Transverse colon (tissue), 4 donors: ENCODE results near the gene ABAT. TPM values are rescaled to one million over a fixed set of nuclear protein-coding genes. Genes with fewer than 3 reads are reported as not detected.
"Not testable (repeated sequence)": the region's sequence is repeated elsewhere in the genome, so short reads cannot be mapped to it uniquely, and the experiment has no call there.

ENCODE experiments used
- DNase-seq: peaks from one replicate; pipeline ENCODE4 v3.0.0-alpha.2; 2019
- H3K27ac ChIP-seq, 4 donors: fragments of 200-600 bp; sonication (generic); 2 replicates each; pipeline ENCODE4 v1.5.1; 2016 to 2018; ENCODE audit warnings: inconsistent platforms in 4 of 4
- H3K27me3 ChIP-seq: fragments of 200-600 bp; sonication (generic); 2 replicates; pipeline ENCODE4 v1.5.1; 2017; ENCODE audit warnings: inconsistent platforms
- H3K36me3 ChIP-seq, 4 donors: fragments of 200-600 bp; sonication (generic); 2 replicates each; pipeline ENCODE4 v1.5.1; 2017 to 2019; ENCODE audit warnings: inconsistent platforms in 4 of 4
- H3K4me1 ChIP-seq, 4 donors: fragments of 200-600 bp; sonication (generic); 2 replicates each; pipeline ENCODE4 v1.5.1; 2017 to 2020; ENCODE audit warnings: inconsistent platforms in 4 of 4
- H3K4me3 ChIP-seq, 4 donors: fragments of 200-600 bp; sonication (generic); 1 replicate in 1 of 4; 2 replicates in 3 of 4; pipeline versions ENCODE4 v1.5.1 to v1.6.1; 2017 to 2019; ENCODE audit warnings: inconsistent platforms in 4 of 4
- H3K9me3 ChIP-seq, 2 donors: fragments of 200-600 bp; sonication (generic); 2 replicates each; pipeline ENCODE4 v1.5.1; 2017 to 2019; ENCODE audit warnings: inconsistent platforms in 2 of 2
- EP300 ChIP-seq: sonication (generic); formaldehyde crosslinking; IDR thresholded peaks from one replicate; pipeline ENCODE4 v1.6.1; 2017; ENCODE audit warnings: antibody characterized with exemption, low read depth
- POLR2A ChIP-seq: fragments of 450-650 bp; IDR thresholded peaks from one replicate; pipeline ENCODE4 v1.6.1; 2016; ENCODE audit warnings: antibody characterized with exemption, mild to moderate bottlenecking, moderate library complexity
- POLR2AphosphoS5 ChIP-seq, 3 donors: sonication (generic); formaldehyde crosslinking; IDR thresholded peaks; one replicate each; pipeline ENCODE4 v1.6.1; 2016; ENCODE audit warnings: antibody characterized with exemption in 3 of 3
- WGBS, 2 donors: methylation state at CpG; one replicate each; pipeline ENCODE4 v1.1.5; 2018; ENCODE audit warnings: low coverage in 1 of 2; 5-methylcytosine and 5-hydroxymethylcytosine counted together
- in situ Hi-C, 4 donors: fragments of 200-750 bp; cut with MboI; loops; one replicate each; pipeline versions ENCODE4 v1.15.0 to v1.15.1; 2017; ENCODE audit warnings: low sequenced_read_pairs in 3 of 4, low pct_ligation_motif_present in 1 of 4, low pct_unique_long_range_greater_than_20kb in 1 of 4
- intact Hi-C: fragments of 100-400 bp; cut with DNase I; formaldehyde crosslinking; loops from one replicate; pipeline ENCODE4 v1.15.1; 2023; ENCODE audit warnings: low total_unique reads
- total RNA-seq, 4 donors: library from RNA; depleted of rRNA; stranded (reverse); fragments of >200 nt; gene quantifications; one replicate each; pipeline ENCODE4 v1.1.0, GENCODE V29; 2016
- TF ChIP-seq, protein P1 (sequence below), 5 experiments: fragments of 200-600 bp in 3 of 5; fragments of 450-650 bp in 2 of 5; sonication (generic) in 3 of 5; IDR thresholded peaks; 1 replicate in 2 of 5; 2 replicates in 3 of 5; pipeline ENCODE4 v1.5.1; 2016 to 2017; ENCODE audit warnings: antibody characterized with exemption in 5 of 5, inconsistent platforms in 3 of 5, mild to moderate bottlenecking in 2 of 5, moderate library complexity in 1 of 5

Gene ABAT
- total RNA-seq, 4 donors from 2014 or later: 15.7 to 35.2 (median 21.7) TPM

DNA sequence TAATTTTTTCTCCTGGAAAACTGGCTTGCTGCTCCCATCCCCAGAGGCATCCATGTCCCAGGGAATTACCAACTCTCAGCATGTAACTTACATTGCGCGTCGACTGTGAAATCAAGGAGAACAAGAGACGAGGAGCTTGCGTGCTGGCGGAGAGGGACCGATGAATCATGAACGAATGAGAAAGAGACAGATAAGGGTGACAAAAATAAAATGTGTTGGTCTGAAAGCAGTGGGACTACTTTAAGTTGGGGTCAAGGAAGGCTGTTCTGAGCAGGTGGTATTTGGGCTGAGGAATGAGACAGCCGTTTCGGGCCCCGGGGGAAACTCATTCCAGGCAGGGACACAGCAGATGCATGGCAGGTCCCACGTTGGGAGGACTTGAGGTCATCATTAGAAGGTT, 22.5 kb downstream of the ABAT start:
- TF ChIP-seq, protein P1, sequence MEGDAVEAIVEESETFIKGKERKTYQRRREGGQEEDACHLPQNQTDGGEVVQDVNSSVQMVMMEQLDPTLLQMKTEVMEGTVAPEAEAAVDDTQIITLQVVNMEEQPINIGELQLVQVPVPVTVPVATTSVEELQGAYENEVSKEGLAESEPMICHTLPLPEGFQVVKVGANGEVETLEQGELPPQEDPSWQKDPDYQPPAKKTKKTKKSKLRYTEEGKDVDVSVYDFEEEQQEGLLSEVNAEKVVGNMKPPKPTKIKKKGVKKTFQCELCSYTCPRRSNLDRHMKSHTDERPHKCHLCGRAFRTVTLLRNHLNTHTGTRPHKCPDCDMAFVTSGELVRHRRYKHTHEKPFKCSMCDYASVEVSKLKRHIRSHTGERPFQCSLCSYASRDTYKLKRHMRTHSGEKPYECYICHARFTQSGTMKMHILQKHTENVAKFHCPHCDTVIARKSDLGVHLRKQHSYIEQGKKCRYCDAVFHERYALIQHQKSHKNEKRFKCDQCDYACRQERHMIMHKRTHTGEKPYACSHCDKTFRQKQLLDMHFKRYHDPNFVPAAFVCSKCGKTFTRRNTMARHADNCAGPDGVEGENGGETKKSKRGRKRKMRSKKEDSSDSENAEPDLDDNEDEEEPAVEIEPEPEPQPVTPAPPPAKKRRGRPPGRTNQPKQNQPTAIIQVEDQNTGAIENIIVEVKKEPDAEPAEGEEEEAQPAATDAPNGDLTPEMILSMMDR (IDR thresholded peaks at IDR 0.05): no peak
- TF ChIP-seq POLR2AphosphoS5 (IDR thresholded peaks at IDR 0.05) (no peak), POLR2A (no peak), EP300 (no peak)
- in situ Hi-C loops (loop anchor here in 1 of 4 donors (25.0 kb wide), 1 partner anchor 440 kb away; no protein-coding TSS in a partner anchor), intact Hi-C loops (no loop called here)
- no peak for DNase-seq
- no peaks in the 10 kb centered on the region for H3K27me3 ChIP-seq
- no peaks in the 10 kb centered on the region for H3K36me3 ChIP-seq
- H3K4me1 ChIP-seq: no peaks in the 10 kb centered on the region
- WGBS, 2 donors: 87 to 89% methylated on average over 11 to 12 of the region's 12 CpGs
- H3K27ac ChIP-seq: no peak overlapping the region
- H3K4me3 ChIP-seq: no peak overlapping the region
- no peaks in the 10 kb centered on the region for H3K9me3 ChIP-seq

DNA sequence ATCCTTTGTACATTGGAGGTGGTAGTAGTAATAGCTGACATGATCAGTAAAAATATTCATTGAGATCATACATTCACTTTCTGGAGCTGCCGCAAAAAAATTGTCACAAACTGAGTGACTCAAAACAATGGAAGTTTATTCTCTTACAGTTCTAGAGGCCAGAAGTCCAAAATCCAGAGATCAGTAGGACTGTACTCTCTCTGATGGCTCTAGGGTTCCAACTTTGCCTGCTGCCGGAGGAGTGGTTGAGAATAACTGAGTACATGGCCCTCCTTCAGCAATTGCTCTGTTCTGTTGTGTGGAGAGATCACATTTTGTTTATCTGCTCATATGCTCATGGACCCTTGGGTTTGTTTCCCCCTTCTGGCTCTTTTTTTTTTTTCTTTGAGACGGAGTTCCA, 23.5 kb downstream of the ABAT start:
- Histone ChIP-seq H3K36me3 (no peaks in the 10 kb centered on the region), H3K4me3 (no peak overlapping the region), H3K9me3 (no peaks in the 10 kb centered on the region), H3K4me1 (no peaks in the 10 kb centered on the region), H3K27ac (no peak overlapping the region), H3K27me3 (no peaks in the 10 kb centered on the region)
- in situ Hi-C loops (loop anchor here in 1 of 4 donors (25.0 kb wide), 1 partner anchor 439 kb away; no protein-coding TSS in a partner anchor), intact Hi-C loops (no loop called here)
- DNase-seq: no peak
- 63 to 66% methylated on average over 2 to 3 of the region's 3 CpGs for WGBS, 2 donors
- TF ChIP-seq POLR2AphosphoS5 (IDR thresholded peaks at IDR 0.05) (no peak), POLR2A (no peak), EP300 (no peak)
- TF ChIP-seq, protein P1 (IDR thresholded peaks at IDR 0.05): no peak

DNA sequence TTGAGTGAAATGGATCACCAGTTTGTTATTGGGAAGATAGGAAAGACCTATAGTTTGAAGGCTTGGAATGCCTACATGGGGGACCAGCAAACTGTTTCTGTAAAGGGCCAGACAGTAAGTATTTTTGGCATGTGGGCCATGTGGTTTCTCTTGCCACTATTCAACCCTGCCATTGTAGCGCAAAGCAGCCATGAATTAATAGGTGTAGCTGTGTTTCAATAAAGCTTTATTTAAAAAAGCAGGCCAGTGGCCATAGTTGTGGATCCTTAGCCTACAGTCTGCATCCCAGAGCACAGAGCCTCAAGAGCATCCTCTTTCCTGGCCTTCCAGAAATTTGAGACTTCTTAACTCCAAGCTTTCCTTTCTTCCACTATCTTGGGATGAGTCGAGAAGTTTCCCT, 29.3 kb downstream of the ABAT start:
- intact Hi-C loops: no loop called here
- no peak for DNase-seq
- Histone ChIP-seq H3K27me3 (no peaks in the 10 kb centered on the region), H3K9me3 (no peaks in the 10 kb centered on the region), H3K4me3 (no peak overlapping the region), H3K4me1 (no peaks in the 10 kb centered on the region), H3K36me3 (no peaks in the 10 kb centered on the region), H3K27ac (no peak overlapping the region)
- 92 to 100% methylated on average over 1 to 2 of the region's 2 CpGs for WGBS, 2 donors
- in situ Hi-C loops: no loop called here
- TF ChIP-seq, protein P1 (IDR thresholded peaks at IDR 0.05): no peak
- no peak for TF ChIP-seq POLR2AphosphoS5 (IDR thresholded peaks at IDR 0.05)
- TF ChIP-seq POLR2A: no peak
- TF ChIP-seq EP300: no peak

- DNase-seq: no peak
- in situ Hi-C loops (no loop called here), intact Hi-C loops (no loop called here)
- TF ChIP-seq POLR2A (no peak), POLR2AphosphoS5 (IDR thresholded peaks at IDR 0.05) (no peak), EP300 (no peak)
- TF ChIP-seq, protein P1 (IDR thresholded peaks at IDR 0.05): no peak
- Histone ChIP-seq H3K36me3 (no peaks in the 10 kb centered on the region), H3K9me3 (no peaks in the 10 kb centered on the region), H3K4me3 (no peak overlapping the region), H3K4me1 (no peaks in the 10 kb centered on the region), H3K27ac (no peak overlapping the region), H3K27me3 (no peaks in the 10 kb centered on the region)
- WGBS, 2 donors: 89 to 91% methylated on average over 3 of the region's 3 CpGs
Observed at GRCh38 chr16:8704098-8704497, 29.7 kb downstream of the ABAT start.

DNA sequence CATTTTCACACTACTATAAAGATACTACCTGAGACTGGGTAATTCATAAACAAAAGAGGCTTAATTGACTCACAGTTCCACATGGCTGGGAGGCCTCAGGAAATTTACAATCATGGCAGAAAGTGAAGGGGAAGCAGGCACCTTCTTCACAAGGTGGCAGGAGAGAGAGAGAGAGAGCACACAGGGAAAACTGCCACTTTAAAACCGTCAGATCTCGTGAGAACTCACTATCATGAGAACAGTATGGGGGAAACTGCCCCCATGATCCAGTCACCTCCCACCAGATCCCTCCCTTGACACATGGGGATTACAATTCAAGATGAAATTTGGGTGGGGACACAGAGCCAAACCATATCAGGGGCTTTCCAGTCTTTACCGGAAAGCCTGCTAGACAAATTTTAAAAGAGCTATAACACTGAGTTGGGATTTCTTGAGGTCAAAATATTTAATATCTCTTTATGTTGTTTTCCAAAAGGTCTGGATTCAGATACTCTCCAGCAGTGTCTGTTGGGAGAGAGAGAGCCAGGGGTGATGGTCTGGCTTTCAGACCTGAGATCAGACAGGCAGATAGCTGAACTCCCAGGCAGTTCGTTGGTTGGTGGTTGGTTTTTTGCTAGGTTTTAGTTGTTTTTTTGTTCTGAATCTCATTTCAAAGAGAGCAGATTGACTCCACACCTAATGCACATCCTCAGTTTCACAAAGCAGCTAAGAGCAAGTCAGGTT, 30.8 kb downstream of the ABAT start:
- H3K4me1 ChIP-seq, intact Hi-C loops, H3K9me3 ChIP-seq, in situ Hi-C loops, DNase-seq, H3K36me3 ChIP-seq, H3K27me3 ChIP-seq, H3K27ac ChIP-seq, H3K4me3 ChIP-seq: not testable (repeated sequence)
- 71 to 82% methylated on average over 2 to 4 of the region's 4 CpGs for WGBS, 2 donors
